IPS-20b (cell line): ENCODE data around the gene PTCD2.
"Not testable (repeated sequence)": the region's sequence is repeated elsewhere in the genome, so short reads cannot be mapped to it uniquely, and the experiment has no call there.

Experiments
- H3K27ac ChIP-seq: one replicate; pipeline ENCODE4 v1.5.1; 2013; ENCODE audit warnings: low read length
- H3K27me3 ChIP-seq: 2 replicates; pipeline ENCODE4 v1.6.1; 2013; ENCODE audit warnings: mild to moderate bottlenecking, low read length, inconsistent platforms; ENCODE audit not compliant: insufficient read depth
- H3K36me3 ChIP-seq: 2 replicates; pipeline ENCODE4 v1.6.1; 2013; ENCODE audit warnings: low read depth, mild to moderate bottlenecking, inconsistent platforms, low read length, moderate library complexity; ENCODE audit not compliant: insufficient read depth
- H3K4me1 ChIP-seq: 2 replicates; pipeline ENCODE4 v1.6.1; 2013; ENCODE audit warnings: mild to moderate bottlenecking, control low read depth, inconsistent platforms, low read length, moderate library complexity; ENCODE audit not compliant: insufficient read depth
- H3K4me3 ChIP-seq: 2 replicates; pipeline ENCODE4 v1.5.1; 2013; ENCODE audit warnings: mild to moderate bottlenecking, low read length, inconsistent platforms
- H3K9ac ChIP-seq: 2 replicates; pipeline ENCODE4 v1.6.1; 2013; ENCODE audit warnings: low read depth, mild to moderate bottlenecking, inconsistent platforms, low read length, moderate library complexity
- H3K9me3 ChIP-seq: 2 replicates; pipeline ENCODE4 v1.6.1; 2013; ENCODE audit warnings: mild to moderate bottlenecking, low read depth, low read length, inconsistent platforms; ENCODE audit not compliant: insufficient read depth

PTCD2 gene

DNA sequence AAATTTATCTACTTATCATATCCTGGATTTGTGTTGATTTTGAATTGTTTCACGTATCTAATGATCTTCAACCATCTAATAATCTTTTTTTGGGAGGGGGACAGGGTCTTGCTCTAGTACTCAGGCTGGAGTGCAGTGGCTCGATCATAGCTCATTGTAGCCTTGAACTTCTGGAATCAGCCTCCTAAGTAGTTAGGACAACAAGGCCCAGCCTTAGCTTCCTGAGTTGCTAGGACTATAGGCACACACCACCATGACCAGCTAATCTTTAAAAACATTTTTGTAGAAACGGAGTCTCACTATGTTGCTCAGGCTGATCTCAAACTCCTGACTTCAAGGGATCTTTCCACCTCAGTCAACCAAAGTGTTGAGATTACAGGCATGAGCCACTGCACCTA is 34.8 kb upstream of the PTCD2 start:
- Histone ChIP-seq H3K9ac (no peak overlapping the region), H3K27me3 (no peaks in the 10 kb centered on the region), H3K4me3 (no peak overlapping the region), H3K36me3 (peaks cover 63% of the 10 kb centered on the region), H3K4me1 (no peaks in the 10 kb centered on the region), H3K9me3 (no peaks in the 10 kb centered on the region), H3K27ac (no peak overlapping the region)

- no peak overlapping the region for H3K9ac ChIP-seq
- H3K4me3 ChIP-seq: no peak overlapping the region
- no peaks in the 10 kb centered on the region for H3K4me1 ChIP-seq
- no peaks in the 10 kb centered on the region for H3K27me3 ChIP-seq
- H3K9me3 ChIP-seq: no peaks in the 10 kb centered on the region
- no peak overlapping the region for H3K27ac ChIP-seq
- H3K36me3 ChIP-seq: peaks cover 71% of the 10 kb centered on the region
Measured at GRCh38 chr5:72286798-72287197, 33.4 kb upstream of the PTCD2 start.

DNA sequence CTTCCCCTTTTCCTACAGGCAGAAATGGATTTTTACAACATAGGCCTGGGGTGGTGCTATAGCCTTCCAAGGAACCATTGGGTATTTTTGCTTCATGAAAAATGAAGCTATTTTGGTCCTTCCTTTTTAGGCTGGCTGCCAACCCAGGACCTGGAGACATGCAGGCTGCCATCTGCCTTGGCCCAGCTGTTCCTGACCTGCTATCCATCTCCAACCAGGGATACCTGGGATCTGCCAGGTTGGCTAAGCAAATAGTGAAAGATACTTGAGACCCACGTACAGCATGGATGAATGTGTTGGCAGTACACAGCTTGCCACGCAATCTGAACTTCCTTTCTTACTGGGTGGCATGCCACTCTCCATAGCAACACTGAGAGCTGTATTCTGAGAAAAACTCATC is 31.2 kb upstream of the PTCD2 start:
- no peaks in the 10 kb centered on the region for H3K9me3 ChIP-seq
- H3K27ac ChIP-seq: no peak overlapping the region
- no peak overlapping the region for H3K9ac ChIP-seq
- peaks cover 72% of the 10 kb centered on the region for H3K36me3 ChIP-seq
- peaks cover 2% of the 10 kb centered on the region; the same call in 1 of the 2 replicates for H3K4me1 ChIP-seq
- no peak overlapping the region for H3K4me3 ChIP-seq
- no peaks in the 10 kb centered on the region for H3K27me3 ChIP-seq

- Histone ChIP-seq H3K4me1 (peaks cover 2% of the 10 kb centered on the region; the same call in 1 of the 2 replicates), H3K4me3 (no peak overlapping the region), H3K36me3 (peaks cover 88% of the 10 kb centered on the region), H3K9ac (no peak overlapping the region), H3K27me3 (no peaks in the 10 kb centered on the region), H3K27ac (no peak overlapping the region), H3K9me3 (no peaks in the 10 kb centered on the region)
Measured at GRCh38 chr5:72290356-72291133, 29.6 kb upstream of the PTCD2 start.

DNA sequence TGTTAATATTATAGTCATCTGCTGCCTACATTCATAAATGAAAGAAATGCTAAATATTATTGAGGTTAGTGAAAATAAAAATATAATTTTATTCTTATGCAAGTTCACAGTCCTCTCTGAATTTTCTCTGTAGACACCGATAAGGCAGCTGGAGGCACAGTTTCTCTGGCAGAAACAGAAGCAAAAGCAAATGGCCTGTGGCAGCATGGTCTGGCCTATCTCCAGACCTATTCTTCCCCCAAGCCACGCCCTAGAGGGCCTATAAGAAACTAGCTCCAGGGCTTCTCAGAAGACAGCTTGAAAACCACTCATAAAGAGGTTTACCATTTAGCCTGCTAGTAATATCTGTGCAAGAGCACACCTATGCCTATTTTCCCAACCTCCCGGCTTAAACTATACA is 28.6 kb upstream of the PTCD2 start:
- Histone ChIP-seq H3K4me3 (no peak overlapping the region), H3K9me3 (no peaks in the 10 kb centered on the region), H3K27me3 (no peaks in the 10 kb centered on the region), H3K4me1 (peaks cover 2% of the 10 kb centered on the region; the same call in 1 of the 2 replicates), H3K27ac (no peak overlapping the region), H3K36me3 (peaks cover 90% of the 10 kb centered on the region), H3K9ac (no peak overlapping the region)

- no peaks in the 10 kb centered on the region for H3K9me3 ChIP-seq
- 0 out of 2 replicates have a peak overlapping the region, but pooled peaks have one; percentile 5 for H3K9ac ChIP-seq
- peaks cover 2% of the 10 kb centered on the region; the same call in 1 of the 2 replicates for H3K4me1 ChIP-seq
- no peak overlapping the region for H3K27ac ChIP-seq
- peaks cover 92% of the 10 kb centered on the region for H3K36me3 ChIP-seq
- no peak overlapping the region for H3K4me3 ChIP-seq
- H3K27me3 ChIP-seq: no peaks in the 10 kb centered on the region
Measured at GRCh38 chr5:72292411-72292810, 27.8 kb upstream of the PTCD2 start.

DNA sequence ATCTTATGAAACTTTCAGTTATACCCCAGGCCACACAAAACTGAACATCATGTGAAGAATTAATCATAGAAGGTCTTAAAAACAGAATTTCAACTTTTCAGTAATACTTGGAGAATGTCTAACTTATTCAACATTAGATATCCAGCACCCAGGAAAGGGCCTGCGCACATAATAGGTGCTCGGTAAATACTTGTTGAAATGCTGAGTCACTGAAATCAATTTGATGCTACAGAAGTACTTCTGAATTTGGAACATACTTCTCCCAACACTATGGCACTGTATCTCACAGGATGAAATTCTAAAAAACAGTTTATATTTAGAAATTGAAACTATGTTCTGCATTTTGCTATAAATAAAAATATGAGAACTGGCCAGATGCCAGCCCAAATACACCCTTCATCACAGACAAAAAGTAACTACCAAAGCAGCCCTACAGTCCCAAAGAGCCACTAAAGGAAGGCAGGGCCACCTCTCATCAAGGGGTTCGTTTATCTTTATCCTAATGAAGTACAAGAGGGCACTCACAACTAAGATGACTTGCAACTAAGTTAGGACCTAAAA is 26.6 kb upstream of the PTCD2 start:
- H3K9ac ChIP-seq: no peak overlapping the region
- peaks cover 83% of the 10 kb centered on the region for H3K36me3 ChIP-seq
- peaks cover 2% of the 10 kb centered on the region; the same call in 1 of the 2 replicates for H3K4me1 ChIP-seq
- H3K27me3 ChIP-seq: no peaks in the 10 kb centered on the region
- no peak overlapping the region for H3K4me3 ChIP-seq
- H3K27ac ChIP-seq: no peak overlapping the region
- no peaks in the 10 kb centered on the region for H3K9me3 ChIP-seq

DNA sequence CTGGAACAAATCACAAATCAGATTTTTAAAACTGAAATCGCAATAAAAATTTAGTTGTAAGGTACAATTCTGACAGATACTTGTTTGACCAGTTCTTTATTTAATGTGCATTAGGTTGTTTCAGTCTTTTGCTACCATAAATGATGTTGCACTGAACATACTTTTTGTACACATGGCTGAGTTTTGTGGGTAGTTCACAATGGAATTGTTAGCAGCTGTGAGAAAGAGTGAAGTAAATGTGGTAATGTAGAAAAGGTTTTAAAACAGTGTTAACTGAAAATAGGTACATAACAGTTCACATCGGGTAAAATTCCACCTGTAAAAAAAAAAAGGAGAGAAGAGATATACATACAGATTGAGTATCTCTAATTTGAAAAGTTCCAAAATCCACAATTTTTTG is 25.7 kb upstream of the PTCD2 start:
- peaks cover 2% of the 10 kb centered on the region; the same call in 1 of the 2 replicates for H3K4me1 ChIP-seq
- H3K4me3 ChIP-seq: no peak overlapping the region
- no peaks in the 10 kb centered on the region for H3K27me3 ChIP-seq
- H3K36me3 ChIP-seq: peaks cover 75% of the 10 kb centered on the region
- H3K9me3 ChIP-seq: no peaks in the 10 kb centered on the region
- no peak overlapping the region for H3K9ac ChIP-seq
- H3K27ac ChIP-seq: no peak overlapping the region

DNA sequence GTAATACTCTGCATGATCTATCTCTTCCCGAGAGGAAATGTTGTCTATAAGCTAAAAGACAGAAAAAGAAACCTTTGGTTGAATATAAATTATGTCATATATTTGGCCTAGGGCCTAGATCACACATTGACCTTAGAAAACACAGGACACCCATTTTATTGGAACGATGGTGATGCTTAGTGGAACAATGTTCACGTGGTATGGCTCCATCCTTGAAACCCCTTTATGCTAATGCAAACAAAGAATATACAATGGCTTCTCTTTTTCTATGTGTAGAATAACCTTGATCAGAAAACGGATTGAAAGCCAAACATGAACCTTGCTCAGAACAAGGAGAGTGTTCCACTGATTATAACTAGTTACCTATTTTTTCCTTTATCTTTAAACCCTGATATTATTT is 24.6 kb upstream of the PTCD2 start:
- no peak overlapping the region for H3K27ac ChIP-seq
- peaks cover 2% of the 10 kb centered on the region; the same call in 1 of the 2 replicates for H3K4me1 ChIP-seq
- H3K9ac ChIP-seq: no peak overlapping the region
- H3K27me3 ChIP-seq: no peaks in the 10 kb centered on the region
- H3K9me3 ChIP-seq: no peaks in the 10 kb centered on the region
- H3K36me3 ChIP-seq: peaks cover 72% of the 10 kb centered on the region
- no peak overlapping the region for H3K4me3 ChIP-seq

DNA sequence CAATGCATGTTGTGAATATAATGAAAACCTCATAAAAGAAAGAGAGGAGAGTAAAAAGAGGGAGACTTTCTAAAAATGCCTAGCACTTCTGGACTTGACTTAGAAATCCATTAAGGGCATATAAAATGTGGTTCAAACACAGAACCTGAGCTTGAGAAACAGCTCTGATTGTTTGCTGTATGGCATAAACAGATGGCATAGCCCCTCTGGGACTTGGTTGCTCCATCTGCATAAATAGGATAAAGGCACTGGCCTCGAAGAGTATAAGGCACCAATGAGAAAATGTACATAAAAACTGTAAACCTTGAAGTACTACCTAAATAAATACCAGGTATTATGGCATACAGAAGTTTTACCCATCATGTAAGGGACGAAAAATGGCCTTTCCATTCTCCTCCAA is 23.9 kb upstream of the PTCD2 start:
- no peak overlapping the region for H3K27ac ChIP-seq
- H3K4me1 ChIP-seq: peaks cover 9% of the 10 kb centered on the region
- H3K36me3 ChIP-seq: peaks cover 65% of the 10 kb centered on the region
- H3K27me3 ChIP-seq: no peaks in the 10 kb centered on the region
- no peaks in the 10 kb centered on the region for H3K9me3 ChIP-seq
- H3K4me3 ChIP-seq: no peak overlapping the region
- no peak overlapping the region for H3K9ac ChIP-seq

DNA sequence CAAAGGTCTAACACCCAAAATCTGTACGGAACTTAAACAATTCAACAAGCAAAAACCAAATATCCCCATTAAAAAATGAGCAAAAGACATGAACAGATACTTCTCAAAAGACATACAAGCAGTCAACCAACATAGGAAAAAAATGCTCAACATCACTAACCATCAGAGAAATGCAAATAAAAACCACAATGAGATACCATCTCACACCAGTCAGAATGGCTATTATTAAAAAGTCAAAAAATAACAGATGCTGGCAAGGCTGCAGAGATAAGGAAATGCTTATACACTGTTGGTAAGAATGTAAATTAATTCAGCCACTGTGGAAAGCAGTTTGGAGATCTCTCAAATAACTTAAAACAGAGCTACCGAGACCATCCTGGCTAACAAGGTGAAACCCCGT is 22.0 kb upstream of the PTCD2 start:
- not testable (repeated sequence) for H3K4me3 ChIP-seq, H3K27ac ChIP-seq, H3K9me3 ChIP-seq, H3K27me3 ChIP-seq, H3K9ac ChIP-seq
- peaks cover 23% of the 10 kb centered on the region for H3K4me1 ChIP-seq
- peaks cover 50% of the 10 kb centered on the region for H3K36me3 ChIP-seq

DNA sequence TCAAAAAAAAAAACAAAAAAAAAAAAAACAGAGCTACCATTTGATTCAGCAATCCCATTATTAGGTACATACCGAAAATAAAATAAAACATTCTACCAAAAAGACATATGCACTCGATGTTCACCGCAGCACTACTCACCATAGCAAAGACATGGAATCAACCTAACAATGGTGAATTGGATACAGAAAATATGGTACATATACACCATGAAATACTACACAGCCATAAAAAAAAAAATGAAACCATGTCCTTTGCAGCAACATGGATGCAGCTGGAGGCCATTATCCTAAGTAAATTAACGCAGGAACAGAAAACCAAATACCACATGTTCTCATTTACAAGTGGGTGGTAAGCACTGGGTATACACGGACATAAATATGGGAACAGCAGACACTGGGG is 21.5 kb upstream of the PTCD2 start:
- Histone ChIP-seq H3K9ac (no peak overlapping the region), H3K4me1 (peaks cover 25% of the 10 kb centered on the region), H3K36me3 (peaks cover 45% of the 10 kb centered on the region), H3K4me3 (no peak overlapping the region), H3K9me3 (no peaks in the 10 kb centered on the region), H3K27ac (no peak overlapping the region), H3K27me3 (no peaks in the 10 kb centered on the region)
